ACC112 (cell line): ENCODE measurements around the gene TTC7B.

Experiments
- H2AFZ ChIP-seq: fragments of 200-600 bp; sonication (generic); one replicate; pipeline ENCODE4 v1.6.0; 2017; ENCODE audit warnings: antibody characterized with exemption, low read length; ENCODE audit not compliant: unreplicated experiment
- H3K27ac ChIP-seq: fragments of 200-600 bp; sonication (generic); 2 replicates; pipeline ENCODE4 v1.5.1; 2014; ENCODE audit warnings: low read depth, mild to moderate bottlenecking, antibody characterized with exemption, low read length, moderate library complexity
- H3K27me3 ChIP-seq: fragments of 200-600 bp; sonication (generic); 2 replicates; pipeline ENCODE4 v1.6.1; 2014; ENCODE audit warnings: mild to moderate bottlenecking, antibody characterized with exemption, low read length, moderate library complexity, mixed read lengths; ENCODE audit not compliant: insufficient read depth
- H3K36me3 ChIP-seq: fragments of 200-600 bp; sonication (generic); 2 replicates; pipeline ENCODE4 v1.6.1; 2016; ENCODE audit warnings: mild to moderate bottlenecking, antibody characterized with exemption, low read length, moderate library complexity, mixed read lengths; ENCODE audit not compliant: insufficient read depth
- H3K4me1 ChIP-seq: fragments of 200-600 bp; sonication (generic); one replicate; pipeline ENCODE4 v1.6.1; 2016; ENCODE audit warnings: low read length, mixed read lengths; ENCODE audit not compliant: insufficient read depth, unreplicated experiment, control insufficient read depth
- H3K4me3 ChIP-seq: fragments of 200-600 bp; sonication (generic); 2 replicates; pipeline ENCODE4 v1.5.1; 2014; ENCODE audit warnings: mild to moderate bottlenecking, low read depth, low read length
- H3K79me2 ChIP-seq: fragments of 200-600 bp; sonication (generic); one replicate; pipeline ENCODE4 v1.6.0; 2016; ENCODE audit warnings: low read length; ENCODE audit not compliant: control insufficient read depth, unreplicated experiment, insufficient read depth

TTC7B gene

DNA sequence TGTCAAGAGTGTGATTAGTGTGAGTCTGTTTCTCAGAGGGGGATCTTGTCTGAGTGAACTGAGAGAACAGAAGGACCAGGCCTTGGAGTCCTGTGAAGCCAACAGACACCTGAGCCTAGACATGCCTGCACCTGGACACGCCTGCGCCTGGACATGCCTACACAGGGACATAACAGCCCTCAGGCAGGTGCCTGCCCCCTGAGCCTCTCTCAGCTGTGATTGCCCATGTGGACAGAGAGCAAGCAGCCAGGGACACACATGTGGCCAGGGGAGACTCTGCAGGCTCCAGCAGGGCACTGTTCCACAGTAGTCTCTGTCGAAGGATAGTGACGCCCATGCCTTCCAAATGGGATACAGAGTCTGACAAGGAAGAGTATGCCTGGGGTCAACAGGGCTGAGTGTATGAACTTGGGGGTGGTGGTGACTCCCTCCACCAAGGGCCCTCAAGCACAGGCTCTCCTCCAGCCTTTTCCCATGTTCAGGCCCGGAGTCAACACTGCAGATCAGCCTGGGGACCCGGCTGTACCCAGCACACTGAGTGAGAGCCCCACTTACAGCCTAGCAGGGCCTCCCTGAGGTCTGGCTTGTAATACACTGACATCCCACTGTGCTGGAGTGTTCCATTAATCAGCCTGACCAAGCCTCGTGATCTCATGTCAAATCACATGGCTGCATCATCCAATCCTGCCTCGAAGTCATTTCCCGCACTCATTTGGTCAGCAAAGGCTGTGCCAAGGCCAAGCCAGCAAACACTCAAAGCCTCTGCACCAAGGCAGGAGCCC, 246.4 kb downstream of the TTC7B start:
- H3K79me2 ChIP-seq: no peaks in the 10 kb centered on the region
- no peaks in the 10 kb centered on the region for H3K4me1 ChIP-seq
- no peaks in the 10 kb centered on the region for H3K27me3 ChIP-seq
- no peak overlapping the region for H3K27ac ChIP-seq
- no peaks in the 10 kb centered on the region for H3K36me3 ChIP-seq
- no peak overlapping the region for H3K4me3 ChIP-seq
- no peak overlapping the region for H2AFZ ChIP-seq

DNA sequence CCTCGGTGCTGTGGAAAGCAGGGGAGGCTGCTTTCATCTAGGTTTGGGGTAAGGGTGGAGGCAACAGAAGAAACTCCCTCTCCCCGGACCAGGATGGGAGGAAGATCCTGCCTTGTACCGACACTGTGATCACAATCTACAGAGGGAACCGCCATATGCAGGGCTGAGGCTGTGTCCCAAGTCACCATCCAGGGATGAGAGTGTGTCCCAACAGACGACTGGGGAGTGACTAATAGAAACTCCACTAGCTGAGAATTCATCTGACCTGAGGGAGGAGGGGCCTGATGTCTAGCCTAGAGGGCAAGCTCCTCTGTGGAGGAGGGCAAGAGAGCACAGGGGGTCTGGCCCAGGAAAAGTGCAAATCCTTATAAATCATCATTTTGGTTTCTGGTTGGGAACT, 247.0 kb downstream of the TTC7B start:
- H3K4me1 ChIP-seq: no peaks in the 10 kb centered on the region
- H3K4me3 ChIP-seq: no peak overlapping the region
- H2AFZ ChIP-seq: no peak overlapping the region
- H3K36me3 ChIP-seq: no peaks in the 10 kb centered on the region
- no peaks in the 10 kb centered on the region for H3K27me3 ChIP-seq
- H3K79me2 ChIP-seq: no peaks in the 10 kb centered on the region
- no peak overlapping the region for H3K27ac ChIP-seq

DNA sequence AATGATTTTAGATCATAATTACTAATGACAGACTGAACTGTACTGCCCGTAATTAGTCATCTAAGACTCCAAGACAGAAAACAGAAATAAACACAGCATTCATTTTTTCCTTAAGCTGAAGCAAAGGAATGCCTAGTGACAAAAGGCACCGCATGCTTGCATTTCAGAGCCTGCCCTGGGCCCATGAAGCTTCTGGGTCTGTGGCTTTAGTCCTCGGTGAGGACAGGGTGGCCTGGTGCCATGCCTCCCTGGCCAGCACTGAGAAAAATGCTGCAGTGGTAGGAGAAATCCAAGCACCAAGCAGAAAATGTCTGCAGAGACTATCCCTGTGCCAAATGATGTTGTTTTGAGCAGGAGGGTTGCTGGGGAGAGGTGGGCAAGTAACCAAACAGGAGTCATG, 247.8 kb downstream of the TTC7B start:
- H3K36me3 ChIP-seq: no peaks in the 10 kb centered on the region
- no peaks in the 10 kb centered on the region for H3K79me2 ChIP-seq
- no peak overlapping the region for H3K27ac ChIP-seq
- no peaks in the 10 kb centered on the region for H3K27me3 ChIP-seq
- no peak overlapping the region for H2AFZ ChIP-seq
- no peaks in the 10 kb centered on the region for H3K4me1 ChIP-seq
- H3K4me3 ChIP-seq: no peak overlapping the region

DNA sequence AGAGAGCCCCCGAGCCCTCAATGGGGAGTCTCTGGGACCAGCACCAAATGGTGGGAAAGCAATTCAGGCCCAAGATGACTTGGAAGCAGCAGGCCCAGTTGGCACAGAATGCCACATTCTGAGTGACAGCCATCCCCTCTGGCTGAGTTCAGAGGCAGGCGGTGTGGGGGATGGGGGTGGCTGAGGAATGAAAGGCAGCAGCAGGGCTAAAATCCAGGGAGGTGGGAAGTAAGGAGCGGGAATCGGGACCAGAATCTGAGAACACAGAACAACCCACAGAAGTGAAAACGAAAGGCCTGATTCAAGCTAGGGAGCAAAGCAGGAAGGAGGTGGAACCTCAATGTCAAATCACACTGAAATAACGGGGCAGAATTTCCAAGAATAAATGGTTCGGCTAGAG, 248.2 kb downstream of the TTC7B start:
- Histone ChIP-seq H2AFZ (no peak overlapping the region), H3K79me2 (no peaks in the 10 kb centered on the region), H3K4me1 (no peaks in the 10 kb centered on the region), H3K36me3 (no peaks in the 10 kb centered on the region), H3K27ac (no peak overlapping the region), H3K27me3 (no peaks in the 10 kb centered on the region), H3K4me3 (no peak overlapping the region)

DNA sequence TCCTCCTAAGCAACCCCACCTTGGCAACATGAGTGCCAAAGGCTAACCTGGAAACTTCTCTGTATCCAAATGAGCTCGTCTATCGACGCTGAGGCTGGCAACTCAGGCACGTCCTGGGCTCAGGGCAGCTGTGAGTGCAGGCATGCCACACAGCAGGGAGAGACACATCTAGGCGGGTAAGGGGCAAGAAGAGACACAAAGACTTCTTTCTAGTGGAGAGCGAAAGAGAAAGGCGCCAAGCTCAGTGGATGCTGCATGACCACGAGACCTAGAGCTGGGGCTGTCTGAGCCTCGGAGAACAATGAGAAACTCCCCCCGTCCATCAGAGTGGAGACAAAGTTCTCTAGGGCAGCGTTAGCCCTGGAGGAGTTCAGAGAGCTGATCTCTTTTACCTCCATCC, 249.0 kb downstream of the TTC7B start:
- no peaks in the 10 kb centered on the region for H3K36me3 ChIP-seq
- no peaks in the 10 kb centered on the region for H3K79me2 ChIP-seq
- H3K27ac ChIP-seq: no peak overlapping the region
- H3K4me3 ChIP-seq: no peak overlapping the region
- no peaks in the 10 kb centered on the region for H3K27me3 ChIP-seq
- H2AFZ ChIP-seq: no peak overlapping the region
- no peaks in the 10 kb centered on the region for H3K4me1 ChIP-seq

DNA sequence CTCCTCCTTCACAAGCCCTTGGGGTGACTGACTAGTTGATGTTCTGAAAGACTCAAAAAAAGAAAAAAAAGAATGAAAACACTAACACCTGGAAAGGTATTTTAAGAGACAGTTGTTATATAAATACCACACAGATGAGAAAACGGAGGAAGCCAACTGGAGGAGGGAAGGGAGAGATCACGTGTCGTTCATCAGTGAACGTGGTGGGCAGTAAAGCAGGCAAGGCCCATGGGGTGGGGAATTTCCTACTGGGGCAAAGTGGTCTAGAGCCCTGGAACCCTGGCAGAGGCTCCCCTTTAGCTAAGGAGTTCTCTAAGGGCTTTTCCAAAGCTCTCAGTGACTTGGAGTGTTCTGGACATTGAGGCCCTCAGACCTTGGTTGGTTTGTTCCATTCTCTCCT, 249.7 kb downstream of the TTC7B start:
- no peaks in the 10 kb centered on the region for H3K4me1 ChIP-seq
- H3K4me3 ChIP-seq: no peak overlapping the region
- no peaks in the 10 kb centered on the region for H3K36me3 ChIP-seq
- no peaks in the 10 kb centered on the region for H3K27me3 ChIP-seq
- no peak overlapping the region for H2AFZ ChIP-seq
- H3K79me2 ChIP-seq: no peaks in the 10 kb centered on the region
- no peak overlapping the region for H3K27ac ChIP-seq

DNA sequence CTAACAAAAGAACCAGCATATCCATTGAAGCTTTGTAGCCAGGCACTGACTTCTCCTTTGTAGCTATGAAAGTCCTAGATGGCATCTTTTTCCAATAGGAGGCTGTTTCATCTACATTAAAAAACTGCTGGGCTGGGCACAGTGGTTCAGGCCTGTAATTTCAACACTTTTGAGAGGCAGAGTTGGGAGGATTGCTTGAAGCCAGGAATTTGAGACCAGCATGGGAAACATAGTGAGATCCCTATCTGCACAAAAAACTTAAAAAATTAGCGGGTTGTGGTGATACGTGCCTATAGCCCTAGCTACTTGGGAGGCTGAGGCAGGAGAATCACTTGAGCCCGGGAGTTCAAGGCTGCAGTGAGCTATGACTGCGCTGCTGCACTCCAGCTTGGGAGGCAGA, 251.7 kb downstream of the TTC7B start:
- Histone ChIP-seq H2AFZ (no peak overlapping the region), H3K36me3 (no peaks in the 10 kb centered on the region)

DNA sequence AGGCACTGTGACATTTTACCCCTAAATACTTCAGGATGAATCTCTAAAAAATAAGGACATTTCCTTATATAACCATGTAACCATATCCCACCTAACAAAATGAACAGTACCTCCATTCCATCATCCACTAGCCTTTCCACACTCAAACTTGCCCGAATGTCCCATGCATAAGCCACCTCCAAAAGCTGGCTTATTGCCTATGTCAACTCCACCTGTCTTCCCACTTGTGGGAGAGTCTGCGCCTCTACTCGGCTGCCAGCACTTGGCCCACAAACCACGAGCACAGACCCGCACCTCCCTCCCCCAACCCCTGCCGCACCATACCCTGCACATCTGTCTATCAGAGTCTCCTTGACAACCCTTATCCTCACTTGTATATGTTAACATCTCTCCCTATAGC, 253.6 kb downstream of the TTC7B start:
- Histone ChIP-seq H3K27me3 (no peaks in the 10 kb centered on the region), H3K27ac (no peak overlapping the region), H3K4me1 (no peaks in the 10 kb centered on the region), H2AFZ (no peak overlapping the region), H3K36me3 (no peaks in the 10 kb centered on the region), H3K79me2 (no peaks in the 10 kb centered on the region), H3K4me3 (no peak overlapping the region)

More for the DNA sequence above, 251.7 kb downstream of the TTC7B start:
- no peak overlapping the region for H3K27ac ChIP-seq
- H3K4me3 ChIP-seq: no peak overlapping the region
- no peaks in the 10 kb centered on the region for H3K27me3 ChIP-seq
- H3K79me2 ChIP-seq: no peaks in the 10 kb centered on the region
- no peaks in the 10 kb centered on the region for H3K4me1 ChIP-seq

DNA sequence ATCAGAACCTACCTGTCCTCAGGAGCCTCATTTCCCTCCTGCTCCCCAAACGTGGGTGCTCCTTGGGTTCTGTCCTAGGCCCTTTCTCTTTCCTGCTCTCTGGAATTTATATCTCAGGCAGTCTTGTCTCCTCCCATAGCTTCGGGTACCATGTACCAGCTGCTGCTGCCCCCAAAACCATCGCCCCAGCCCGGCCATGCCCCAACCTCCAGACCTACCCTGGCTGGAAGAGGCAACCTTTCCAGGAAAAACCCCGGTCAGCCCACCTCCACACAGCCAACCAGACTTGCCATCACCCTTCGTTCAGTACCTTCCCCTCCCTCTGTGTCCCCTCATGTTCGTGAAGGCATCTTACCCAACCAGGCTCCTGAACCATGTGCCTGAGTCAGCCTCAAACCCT, 254.3 kb downstream of the TTC7B start:
- Histone ChIP-seq H3K4me1 (no peaks in the 10 kb centered on the region), H3K27ac (no peak overlapping the region), H3K27me3 (no peaks in the 10 kb centered on the region), H2AFZ (no peak overlapping the region), H3K36me3 (no peaks in the 10 kb centered on the region), H3K4me3 (no peak overlapping the region), H3K79me2 (no peaks in the 10 kb centered on the region)

DNA sequence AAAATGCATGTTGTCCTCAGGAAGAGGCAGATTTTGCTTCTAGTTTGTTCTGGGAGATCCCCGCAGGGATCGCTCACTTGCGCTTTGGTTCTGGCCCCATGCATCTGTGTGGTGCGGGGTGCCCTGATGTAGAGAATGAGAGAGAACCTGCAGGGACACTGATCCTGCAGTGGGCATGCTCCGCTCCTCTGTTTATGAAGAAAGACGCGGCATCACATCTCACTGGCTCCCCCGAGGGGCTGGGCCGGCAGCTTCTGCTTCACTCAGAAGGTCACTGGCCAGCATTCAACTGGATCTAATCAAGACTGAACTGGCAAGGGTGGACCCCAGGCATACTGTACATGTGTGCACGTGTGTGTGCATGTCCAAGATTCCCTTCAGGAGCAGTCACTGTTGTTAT, 255.2 kb downstream of the TTC7B start:
- Histone ChIP-seq H3K79me2 (no peaks in the 10 kb centered on the region), H3K36me3 (no peaks in the 10 kb centered on the region), H3K4me3 (no peak overlapping the region), H2AFZ (no peak overlapping the region), H3K4me1 (no peaks in the 10 kb centered on the region), H3K27ac (no peak overlapping the region), H3K27me3 (no peaks in the 10 kb centered on the region)

DNA sequence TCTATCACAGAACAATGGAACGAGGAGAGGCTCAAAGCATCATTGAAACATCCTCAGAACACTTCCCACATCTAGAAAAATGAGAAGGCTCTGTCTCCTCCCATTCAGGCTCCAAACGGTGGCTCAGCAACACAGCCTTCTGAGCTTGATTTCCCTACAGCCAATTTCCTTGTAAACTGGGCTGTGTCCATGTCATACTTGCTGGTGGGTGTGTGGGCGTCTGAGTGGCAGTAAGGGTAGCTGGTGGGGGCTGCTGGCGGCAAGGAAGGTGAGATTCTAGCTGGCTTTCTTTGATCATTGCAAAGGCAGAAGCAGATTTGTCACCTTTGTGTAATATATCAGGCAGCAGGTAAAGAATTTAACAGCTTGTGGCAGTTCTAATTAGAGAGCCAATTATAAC, 255.7 kb downstream of the TTC7B start:
- H3K4me1 ChIP-seq: no peaks in the 10 kb centered on the region
- no peak overlapping the region for H2AFZ ChIP-seq
- H3K79me2 ChIP-seq: no peaks in the 10 kb centered on the region
- no peaks in the 10 kb centered on the region for H3K27me3 ChIP-seq
- no peak overlapping the region for H3K27ac ChIP-seq
- no peaks in the 10 kb centered on the region for H3K36me3 ChIP-seq
- H3K4me3 ChIP-seq: no peak overlapping the region
